GM21367 (cell line): Measurements from ENCODE around the gene METTL3.
A peak's percentile ranks its signal among the peaks of the same experiment; 100 is the strongest.

Source experiments
- ATAC-seq: cut with Tn5 transposase; IDR thresholded peaks from one replicate; pipeline ENCODE4 v1.9.1; 2021; ENCODE audit not compliant: unreplicated experiment

METTL3 gene

DNA sequence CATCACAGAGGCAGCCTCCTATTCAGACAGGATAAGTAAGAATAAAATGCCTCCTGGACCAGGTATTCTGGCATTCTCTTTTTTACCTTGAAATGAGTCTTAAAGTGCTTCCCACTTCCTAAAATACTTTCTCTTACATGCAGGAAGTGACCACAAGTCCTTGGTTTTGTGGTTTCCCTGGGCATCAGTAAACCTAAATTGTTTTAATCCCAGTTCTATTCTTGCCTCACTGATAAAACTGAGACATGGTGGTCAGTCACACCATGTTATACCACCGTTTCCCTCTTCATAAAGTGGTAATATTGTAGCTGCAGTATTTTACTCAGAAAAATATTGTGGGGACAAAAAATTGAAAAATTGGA is 16.2 kb upstream of the METTL3 start:
- ATAC-seq = no peak

DNA sequence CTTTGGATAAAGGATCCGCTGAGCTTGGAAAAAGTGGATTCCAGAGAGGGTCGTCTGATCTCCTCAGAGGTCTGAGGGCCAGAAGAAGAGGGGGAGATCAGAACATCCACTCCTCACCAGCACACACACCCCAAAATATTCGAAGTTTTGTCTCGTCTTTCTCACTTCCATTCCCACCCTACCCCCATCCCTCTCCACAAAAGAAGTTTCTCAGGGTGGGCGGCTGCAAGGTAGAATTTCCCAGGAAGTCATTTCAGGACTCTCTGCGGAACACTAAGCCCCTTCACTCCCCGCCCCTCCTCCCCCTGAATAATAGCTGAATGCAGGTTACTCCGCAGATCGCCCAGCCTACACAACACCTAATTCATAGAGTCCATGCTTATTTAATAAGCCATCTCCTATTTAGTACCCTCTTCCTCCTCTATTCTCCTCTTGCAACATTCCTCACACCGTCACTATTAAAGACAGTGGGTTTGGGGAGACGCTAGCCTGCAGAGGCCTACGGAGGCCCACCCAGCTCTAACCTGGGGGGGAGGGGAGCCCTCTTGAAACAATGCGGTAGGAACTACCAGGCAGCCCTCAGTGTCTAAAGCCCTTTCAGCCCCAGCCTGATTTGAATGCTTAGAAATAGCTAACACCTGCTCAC is 15.7 kb upstream of the METTL3 start:
- ATAC-seq = no peak

DNA sequence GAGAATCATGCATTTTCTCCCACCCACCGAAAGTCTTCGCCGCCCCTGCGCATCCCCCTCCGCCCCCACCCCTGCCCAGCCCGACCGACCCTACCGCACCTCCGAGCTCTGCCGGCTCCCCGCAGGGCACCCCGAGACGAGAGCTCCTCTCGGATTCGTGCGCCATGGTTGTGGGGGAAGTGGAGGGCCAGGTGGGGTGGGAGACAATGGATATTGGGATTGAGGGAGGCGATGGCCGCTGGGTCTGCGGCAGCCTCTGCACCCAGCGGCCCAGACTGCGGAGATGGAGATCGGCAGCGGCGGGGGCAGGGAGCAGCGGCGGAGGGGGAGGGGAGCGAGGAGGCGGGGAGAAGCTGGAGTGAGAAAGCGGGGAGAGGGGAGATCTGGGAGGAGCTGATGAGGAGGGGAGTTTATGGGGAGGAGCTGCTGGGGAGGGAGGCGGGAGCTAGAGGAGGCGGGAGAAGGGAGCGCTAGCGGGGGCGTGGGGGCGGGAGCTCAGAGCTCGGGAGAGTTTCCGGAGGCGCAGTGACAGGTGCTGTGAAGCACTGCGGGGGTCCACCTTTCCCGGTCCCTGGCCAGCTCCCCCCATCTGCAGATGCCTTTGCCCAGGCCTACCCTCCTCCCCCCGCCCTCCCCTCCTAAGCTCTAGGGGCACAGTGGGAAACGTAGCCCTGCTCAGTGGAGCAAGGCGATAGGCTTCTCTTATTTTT is 15.0 kb upstream of the METTL3 start, which contains the start of gene SALL2:
Gene SALL2, minus strand, starts transcription at position 385 of the 710 bp plus-strand sequence. Its CDS starts 219 bp downstream, at position 166.
- no peak for ATAC-seq

DNA sequence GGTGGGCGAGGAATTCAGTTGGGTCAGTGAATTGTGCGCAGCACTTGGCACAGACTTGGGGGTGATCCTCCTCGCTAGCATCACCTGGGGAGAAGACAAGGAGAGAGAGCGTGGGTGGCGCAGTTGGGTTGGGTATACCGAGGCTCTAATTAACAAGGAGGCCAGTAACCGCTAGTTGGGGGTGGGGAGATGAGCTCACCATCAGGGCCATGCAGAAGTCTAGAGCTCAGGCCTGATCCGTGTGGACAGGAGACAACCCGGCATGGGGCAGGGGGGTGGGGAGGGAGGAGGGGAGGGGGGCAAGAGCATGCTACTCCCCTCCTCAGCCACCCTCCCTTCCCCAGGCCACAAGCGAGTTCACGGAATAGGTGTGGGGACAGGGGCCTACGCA is 14.4 kb upstream of the METTL3 start:
- no peak for ATAC-seq

DNA sequence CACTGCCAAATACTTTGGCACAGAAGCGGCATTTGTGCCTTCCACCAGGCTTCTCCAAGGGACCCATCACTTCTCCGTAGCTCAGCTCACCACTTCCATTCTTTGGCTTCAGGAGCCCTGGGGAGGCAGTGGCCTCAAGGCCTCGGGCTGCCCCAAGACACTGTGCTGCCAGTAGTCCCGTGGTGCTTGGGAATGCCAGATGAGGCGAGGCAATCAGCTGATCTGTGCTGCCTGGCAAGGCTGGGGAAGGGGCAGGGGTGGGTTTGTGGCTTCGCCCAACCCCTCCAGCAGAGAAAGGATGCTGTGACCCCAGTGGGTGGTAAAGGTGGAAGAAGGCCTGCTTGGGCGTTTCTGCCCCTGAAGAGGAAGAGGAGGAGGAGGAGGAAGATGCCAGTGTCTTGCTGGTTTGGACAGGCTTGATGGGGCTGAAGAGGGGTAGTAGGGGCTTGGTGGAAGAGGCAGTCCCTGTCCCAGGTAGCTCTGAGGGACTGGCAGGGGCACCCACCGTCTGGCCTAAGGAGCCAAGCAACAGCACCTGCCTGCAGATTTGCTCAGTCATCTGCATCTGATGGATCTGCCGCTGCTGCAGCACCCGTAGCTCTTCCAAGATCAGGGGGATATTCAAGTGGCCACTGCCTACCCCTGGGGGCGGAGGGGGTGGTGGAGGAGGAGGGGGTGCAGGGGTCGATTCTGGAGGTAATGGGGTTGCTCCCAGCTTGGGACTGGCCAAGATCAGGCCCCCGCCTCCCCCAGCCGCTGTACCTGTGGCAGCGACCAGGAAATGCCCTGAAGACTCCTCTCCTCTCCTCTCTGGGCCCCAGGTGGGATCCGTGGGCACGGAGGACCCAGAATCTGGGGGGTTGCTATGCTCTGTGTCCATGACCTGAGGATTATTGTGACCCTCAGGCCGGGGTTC is 13.7 kb upstream of the METTL3 start:
- ATAC-seq = no peak

DNA sequence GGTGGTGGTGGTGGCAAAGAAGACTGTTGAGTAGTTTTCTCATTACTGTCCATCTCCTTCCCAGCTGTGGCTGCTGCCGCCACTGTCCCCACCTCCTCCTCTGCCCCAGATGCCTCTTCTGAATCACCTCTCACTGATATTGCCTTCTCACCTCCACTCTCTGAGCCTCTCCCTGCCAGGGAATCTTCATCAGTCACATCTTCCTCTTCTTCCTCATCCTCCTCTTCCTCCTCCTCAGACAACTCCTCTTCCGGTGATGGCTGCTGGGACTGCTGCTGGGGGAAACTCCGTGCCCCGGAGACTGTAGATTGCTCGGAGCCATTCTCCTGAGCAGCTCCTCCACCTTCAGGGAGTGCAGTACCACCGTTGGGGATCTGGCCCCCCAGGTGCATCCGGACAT is 12.1 kb upstream of the METTL3 start:
- ATAC-seq = no peak

DNA sequence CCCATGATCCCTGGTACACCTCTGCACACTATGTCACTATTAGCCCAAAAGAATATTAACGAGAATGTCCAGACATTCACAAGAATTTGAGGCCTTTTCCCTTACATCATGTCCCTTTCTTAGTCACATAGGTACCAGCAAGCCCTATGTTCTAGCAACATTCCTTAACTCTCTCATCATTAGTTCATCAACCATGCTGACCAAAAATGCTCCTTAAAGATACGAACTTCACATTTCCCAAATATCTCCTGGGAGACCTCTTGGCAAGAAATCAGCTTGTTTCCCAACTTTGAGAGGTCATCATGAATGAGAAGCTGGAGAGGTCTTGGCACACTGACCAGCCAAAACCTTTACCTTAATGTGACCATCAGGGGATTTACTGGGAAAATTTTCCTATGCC is 10.4 kb upstream of the METTL3 start:
- ATAC-seq = no peak

DNA sequence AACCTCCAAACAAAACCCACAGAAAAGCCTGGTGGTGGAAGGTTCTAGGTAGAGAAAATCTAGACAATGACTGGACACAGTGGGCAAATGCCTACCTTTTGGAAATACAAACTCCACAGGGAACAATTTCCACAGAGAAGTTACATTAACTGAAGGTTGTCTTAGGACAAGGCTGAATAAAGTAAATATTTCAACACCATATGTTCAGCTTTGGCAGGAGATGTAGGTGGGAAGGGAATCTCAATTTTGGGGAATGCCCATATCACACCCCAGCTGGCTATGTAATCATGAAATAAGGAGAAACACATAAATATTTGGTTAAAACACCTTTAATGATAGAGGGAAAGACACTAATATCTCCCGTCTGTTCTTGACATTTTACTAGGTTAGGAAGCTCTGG is 9.6 kb upstream of the METTL3 start:
- ATAC-seq = no peak

DNA sequence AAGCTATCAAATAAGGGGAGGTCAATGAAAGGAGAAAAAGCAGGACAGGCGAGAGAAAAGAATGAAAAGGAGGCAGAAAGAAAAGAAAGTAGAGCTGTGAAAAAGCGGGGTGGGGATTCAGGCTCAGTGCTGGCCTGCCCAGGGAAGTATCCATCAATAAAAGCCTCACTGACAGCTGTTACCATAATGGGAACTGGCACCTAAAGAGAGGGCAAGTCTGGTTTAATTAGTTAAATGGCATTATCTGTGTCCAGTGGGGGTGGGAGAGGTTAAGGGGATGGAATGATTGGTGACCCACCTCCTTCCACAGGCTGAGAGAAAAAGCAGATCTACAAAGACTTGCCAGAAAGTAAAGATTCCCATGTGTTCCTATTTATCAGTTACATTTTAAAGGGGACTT is 7.6 kb upstream of the METTL3 start:
- no peak for ATAC-seq

DNA sequence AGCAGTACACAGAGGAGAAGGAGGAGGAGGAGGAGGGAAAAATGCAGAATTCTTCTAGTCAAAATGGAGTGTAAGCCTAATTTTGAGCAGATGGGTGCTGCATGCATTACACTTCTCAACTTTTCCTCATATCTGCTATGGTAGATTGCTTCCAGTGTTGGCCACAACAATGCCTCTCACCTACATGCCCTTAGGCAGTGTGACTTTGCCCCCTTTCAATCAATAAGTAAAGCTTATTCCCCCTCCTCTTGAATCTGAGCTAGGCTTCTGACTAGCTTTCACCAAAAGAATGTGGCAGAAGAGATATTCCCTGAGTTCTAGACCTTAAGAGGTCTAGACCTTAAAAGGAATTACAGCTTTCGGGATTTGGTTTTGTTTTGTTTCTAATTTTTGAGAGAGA is 3.2 kb upstream of the METTL3 start:
- no peak for ATAC-seq

DNA sequence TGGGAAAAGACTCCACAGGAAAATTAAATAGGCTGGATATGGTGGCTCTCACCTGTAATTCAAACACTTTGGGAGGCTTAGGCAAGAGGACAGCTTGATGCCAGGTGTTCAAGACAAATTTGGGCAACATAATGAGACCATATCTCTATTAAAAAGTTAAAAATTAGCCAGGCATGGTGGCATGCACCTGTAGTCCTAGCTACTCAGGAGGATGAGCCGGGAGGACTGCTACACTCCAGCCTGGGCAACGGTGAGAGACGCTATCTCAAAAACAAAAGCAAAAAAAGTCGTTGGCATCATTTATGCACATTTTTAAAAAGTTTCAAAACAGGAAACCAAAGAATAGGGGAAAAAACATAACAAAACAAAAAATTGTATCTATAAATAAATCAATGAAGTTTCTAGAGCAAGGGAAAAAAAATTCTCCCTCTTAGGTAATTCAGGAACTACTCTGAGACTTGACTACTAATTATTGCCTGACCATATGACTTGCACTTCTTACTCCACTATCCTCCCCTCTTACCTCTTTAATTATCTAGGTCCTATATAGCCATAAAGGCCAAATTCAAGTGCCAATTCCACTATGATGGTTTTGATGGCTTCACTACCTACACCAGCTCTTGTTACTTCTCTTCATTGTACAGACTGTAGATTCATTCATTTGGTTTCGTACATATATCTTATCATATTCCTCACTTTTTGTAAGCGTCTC is 1.6 kb downstream of the METTL3 start:
- no peak for ATAC-seq

DNA sequence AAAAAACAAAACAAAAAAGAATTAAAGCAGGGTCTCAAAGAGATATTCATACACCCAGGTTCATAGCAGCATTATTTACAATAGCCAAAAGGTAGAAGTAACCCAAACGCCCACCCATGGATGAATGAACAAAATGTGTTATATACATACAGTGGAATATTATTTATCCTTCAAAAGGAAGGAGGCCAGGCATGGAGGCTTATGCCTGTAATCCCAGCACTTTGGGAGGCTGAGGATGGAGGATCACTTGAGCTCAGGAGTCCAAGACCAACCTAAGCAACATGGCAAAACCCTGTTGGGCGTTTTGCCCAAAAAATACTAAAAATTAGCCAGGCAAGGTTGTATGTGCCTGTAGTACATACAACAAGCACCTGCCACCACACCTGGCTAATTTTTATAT is 4.6 kb downstream of the METTL3 start:
- no peak for ATAC-seq

DNA sequence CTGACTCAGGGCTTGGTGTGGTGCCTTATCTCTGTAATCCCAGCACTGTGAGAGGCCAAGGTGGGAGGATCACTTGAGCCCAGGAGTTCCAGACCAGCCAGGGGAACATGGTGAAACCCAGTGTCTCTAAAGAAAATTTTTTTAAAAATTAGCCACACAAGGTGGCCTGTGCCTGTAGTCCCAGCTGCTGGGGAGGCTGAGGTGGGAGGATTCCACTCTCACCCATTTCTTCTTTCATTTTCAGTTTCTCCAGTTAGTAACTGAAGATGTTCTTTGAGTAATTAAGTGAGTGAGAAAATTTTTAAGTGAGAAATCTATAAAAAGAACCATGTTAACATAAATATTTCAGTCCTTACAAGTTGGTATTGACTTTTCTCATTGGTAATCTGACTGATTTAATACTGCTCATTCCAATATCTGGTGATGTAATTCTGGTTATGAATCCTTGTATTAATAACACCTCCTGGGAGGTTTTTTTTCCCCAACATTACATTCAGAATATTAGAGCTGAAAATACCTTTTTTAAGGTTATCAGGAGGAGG is 6.1 kb downstream of the METTL3 start:
- ATAC-seq = peak; percentile 80

DNA sequence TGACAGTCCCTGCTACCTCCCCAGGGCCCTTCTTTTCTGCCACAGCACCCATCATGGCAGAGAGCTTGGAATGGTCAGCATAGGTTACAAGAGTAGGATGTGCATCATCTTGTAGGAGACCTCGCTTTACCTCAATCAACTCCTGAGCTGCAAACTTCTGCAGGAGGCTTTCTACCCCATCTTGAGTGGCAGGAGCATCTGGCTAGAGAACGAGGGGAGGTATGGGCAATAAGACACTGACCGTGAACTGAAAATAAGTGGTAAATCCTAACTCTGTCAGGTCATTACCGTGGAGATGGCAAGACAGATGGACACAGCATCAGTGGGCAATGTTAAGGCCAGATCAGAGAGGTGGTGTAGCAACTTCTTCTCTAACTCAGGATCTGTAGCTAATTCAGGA is 7.8 kb downstream of the METTL3 start:
- no peak for ATAC-seq

DNA sequence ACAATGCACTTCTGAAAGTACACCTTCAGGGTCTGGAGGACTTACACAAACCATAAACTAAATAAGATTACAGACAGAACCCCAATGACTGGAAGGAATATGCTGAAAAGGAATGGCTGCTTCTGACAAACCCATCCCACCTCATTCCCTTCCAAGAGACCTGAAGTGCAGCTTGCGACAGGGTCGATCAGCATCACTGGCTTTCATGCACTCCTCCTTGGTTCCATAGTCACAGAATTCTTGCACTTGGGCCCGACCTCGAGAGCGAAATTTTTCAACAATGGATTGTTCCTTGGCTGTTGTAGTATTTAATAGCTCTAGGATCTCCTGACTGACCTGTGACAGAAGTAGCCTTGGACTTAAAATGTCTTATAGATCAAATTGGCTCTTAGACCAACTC is 9.6 kb downstream of the METTL3 start:
- no peak for ATAC-seq

DNA sequence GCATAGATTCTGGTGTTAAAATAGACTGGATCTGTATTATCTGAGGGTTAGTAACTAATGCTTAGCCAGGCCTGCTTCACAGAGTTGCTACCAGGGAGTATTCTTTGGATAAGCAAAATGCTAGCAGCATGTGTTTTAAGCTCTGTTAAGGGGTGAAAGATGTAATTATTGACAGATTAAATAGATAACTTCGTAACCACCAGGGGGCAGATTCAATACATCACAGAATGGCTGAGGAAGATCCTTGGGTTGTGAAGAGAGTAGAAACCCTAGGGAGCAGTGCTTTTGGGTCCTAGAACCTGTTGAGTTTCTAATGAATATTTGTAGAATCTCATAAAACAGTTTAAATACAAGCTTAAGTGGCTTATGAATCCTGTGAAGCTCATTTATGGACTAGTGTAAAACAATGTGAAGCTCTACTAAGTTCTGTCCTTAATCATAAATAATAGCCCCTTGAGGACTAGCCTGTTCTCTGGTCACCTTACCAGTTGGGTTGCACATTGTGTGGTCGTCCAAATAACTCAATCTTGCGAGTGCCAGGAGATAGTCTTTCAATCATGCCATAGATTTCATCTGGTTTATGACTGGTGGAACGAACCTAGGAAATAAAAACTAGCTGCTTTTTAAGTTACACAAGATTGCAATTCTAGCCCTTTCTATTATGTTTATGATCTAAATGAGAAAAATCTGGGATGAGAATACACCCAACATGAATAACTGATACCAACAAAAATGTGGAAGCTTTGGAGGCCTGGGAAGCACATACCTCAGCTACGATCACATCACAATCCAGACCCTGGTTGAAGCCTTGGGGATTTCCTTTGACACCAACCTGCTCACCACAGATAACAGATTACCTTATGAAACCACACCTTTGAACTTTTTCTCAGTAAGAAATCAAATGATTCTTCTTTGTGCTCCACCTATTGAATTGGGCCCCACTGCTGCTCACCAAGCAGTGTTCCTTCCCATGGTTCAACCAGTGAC is 12.3 kb downstream of the METTL3 start:
- peak; percentile 45 for ATAC-seq

DNA sequence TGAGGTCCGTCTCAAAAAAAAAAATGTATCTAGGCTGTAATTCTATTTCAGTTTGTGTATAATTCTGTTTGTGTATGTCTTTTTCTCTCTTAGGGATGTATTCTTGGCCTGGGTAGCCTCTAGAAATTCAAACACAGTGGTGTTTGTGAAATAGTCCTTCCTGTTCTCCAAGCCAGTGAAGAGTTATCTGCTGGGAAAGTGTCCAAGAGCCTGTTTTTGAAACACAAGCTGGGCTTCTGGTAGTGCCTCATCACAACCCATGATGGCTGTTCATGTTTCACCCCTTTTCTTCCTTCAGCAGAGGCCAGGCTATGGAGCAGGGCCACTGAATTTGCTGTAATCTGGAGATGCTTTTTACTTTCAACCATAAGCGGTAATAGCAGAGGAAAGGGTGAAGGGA is 14.7 kb downstream of the METTL3 start:
- no peak for ATAC-seq

DNA sequence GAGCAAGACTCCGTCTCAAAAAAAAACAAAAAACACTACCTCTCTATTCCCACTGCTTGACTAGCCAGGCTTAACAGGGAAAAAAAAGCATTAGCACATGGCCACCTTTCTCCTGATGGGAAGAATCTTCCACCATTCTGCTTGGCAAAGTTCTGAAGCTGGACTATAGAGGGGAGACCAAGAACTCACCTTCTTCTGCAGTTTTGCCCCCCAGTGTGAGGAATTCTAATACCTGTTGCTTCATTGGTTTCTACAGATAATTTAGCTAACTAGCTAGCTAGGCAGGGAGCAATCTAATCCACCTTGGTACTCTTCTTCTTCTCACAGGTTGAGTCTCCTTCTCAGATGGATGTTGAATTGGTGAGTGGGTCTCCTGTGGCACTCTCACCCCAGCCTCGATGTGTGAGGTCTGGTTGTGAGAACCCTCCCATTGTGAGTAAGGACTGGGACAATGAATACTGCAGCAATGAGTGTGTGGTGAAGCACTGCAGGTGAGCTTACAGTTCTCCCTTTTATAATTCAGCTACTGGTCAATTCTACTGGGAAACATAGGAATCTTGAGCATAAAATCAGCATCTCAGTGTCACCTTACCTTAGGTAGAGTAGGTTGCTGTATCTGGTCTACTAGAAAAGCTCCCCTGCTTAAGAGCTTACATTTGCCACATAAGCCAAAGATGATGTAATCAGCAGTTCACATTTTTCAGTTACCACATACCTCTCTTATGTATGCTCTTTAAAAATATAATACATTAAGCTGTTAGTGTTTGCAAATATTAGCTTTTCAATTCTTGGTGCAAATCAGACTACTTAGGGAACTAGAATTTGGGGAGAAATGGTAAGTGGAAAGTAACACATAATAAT is 16.0 kb downstream of the METTL3 start:
- ATAC-seq = no peak

DNA sequence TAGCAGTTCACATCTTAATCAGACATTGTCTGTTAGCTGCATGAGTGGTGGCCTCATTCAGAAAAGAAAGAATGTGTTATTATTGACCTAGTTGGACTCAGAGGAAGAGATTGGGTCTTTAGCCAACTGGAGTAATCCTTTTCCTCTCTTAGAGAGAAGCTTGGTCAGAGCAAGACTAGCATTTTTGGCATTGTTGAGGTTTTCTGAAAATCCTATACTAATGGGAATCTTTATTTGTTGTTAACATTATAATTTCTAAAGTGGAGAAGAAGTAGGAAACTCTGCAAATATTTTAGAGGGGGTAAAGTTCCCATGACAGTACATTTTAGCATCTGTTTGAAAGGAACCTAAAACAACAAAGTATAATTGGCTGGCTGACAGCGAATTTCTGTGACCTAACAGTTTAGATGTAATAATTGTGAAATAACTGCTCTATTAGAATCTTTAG is 24.5 kb downstream of the METTL3 start:
- no peak for ATAC-seq
